ENCODE measurements around the gene PLAU.

DNA sequence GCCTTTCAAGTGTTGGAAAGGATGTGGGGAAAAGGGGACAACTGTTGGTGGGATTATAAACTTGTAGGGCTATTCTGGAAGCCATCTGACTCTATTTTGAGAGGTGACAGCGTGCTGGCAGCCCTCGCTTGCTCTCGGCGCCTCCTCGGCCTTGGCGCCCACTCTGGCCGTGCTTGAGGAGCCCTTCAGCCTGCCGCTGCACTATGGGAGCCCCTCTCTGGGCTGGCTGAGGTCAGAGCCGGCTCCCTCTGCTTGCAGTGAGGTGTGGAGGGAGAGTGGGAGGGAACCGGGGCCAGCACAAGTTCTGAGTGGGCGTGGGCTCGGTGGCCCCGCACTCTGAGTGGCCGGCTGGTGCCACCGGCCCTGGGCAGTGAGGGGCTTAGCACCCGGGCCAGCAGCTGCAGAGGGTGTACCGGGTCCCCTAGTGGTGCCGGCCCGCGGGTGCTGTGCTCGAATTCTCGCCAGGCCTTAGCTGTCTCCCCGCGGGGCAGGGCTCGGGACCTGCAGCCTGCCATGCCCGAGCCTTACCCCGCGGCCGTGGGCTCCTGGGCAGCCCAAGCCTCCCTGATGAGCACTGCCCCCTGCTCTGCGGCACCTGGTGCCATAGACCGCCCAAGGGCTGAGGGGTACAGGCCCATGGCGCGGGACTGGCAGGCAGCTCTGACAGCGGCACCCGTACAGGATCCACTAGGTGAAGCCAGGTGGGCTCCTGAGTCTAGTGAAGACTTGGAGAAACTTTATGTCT, 33.6 kb downstream of the PLAU start:
- TF ChIP-seq EZH2phosphoT487 (IDR thresholded peaks at IDR 0.05; ENCODE audit: low read depth, severe bottlenecking, unreplicated experiment), result no peak
- TF ChIP-seq, protein P1, sequence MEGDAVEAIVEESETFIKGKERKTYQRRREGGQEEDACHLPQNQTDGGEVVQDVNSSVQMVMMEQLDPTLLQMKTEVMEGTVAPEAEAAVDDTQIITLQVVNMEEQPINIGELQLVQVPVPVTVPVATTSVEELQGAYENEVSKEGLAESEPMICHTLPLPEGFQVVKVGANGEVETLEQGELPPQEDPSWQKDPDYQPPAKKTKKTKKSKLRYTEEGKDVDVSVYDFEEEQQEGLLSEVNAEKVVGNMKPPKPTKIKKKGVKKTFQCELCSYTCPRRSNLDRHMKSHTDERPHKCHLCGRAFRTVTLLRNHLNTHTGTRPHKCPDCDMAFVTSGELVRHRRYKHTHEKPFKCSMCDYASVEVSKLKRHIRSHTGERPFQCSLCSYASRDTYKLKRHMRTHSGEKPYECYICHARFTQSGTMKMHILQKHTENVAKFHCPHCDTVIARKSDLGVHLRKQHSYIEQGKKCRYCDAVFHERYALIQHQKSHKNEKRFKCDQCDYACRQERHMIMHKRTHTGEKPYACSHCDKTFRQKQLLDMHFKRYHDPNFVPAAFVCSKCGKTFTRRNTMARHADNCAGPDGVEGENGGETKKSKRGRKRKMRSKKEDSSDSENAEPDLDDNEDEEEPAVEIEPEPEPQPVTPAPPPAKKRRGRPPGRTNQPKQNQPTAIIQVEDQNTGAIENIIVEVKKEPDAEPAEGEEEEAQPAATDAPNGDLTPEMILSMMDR (IDR thresholded peaks at IDR 0.05; ENCODE audit: poor library complexity), result no peak
- no peak for TF ChIP-seq EZH2 (IDR thresholded peaks at IDR 0.05; ENCODE audit: borderline replicate concordance)

Measured in hepatocyte (in vitro differentiated cells).